Smooth muscle cell of the brain vasculature (primary cell): ENCODE data around the gene IFT25.
"Not testable (repeated sequence)": the region's sequence is repeated elsewhere in the genome, so short reads cannot be mapped to it uniquely, and the experiment has no call there.

Experiments used
- DNase-seq: peaks from one replicate; pipeline ENCODE4 v3.0.0-alpha.2; 2012; ENCODE audit warnings: low read depth, low spot score

Gene IFT25

DNA sequence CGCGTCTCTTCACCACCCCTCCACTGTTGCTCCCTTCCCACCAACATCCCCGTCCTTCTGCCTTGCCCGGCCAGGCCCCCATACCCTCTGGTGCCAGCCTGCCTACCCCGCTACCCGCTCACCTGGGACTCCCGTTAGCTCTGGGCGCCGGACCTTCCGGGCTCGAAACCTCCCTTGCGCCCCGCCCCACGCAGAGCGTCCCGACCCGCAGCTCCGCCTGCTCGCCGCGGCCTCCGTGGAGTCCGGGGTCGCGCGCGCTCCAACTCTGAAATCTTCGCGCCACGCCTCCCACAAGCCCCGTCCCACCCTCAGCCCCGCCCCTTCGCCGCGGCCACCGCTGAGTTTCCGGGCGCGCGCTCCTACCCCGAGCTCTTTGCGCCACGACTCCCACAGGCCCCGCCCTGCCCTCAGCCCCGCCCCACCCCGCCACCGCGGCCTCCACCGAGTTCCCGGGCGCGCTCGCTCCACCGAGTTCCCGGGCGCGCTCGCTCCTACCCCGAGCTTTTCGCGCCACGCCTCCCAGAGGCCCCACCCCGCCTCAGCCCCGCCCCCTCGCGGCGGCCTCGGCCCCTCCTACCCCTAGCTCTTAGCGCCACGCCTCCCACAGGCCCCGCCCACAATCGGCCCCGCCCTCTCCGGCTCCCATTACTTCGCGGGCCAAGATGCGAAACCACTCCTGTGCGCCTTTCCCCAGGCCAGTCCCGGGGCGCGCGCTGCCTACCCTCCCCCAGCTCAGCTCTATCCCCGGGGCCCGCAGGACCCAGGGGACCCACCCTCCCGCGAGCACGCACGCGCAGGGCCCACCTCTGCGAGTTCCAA lies at the start of gene IFT25:
TSS of gene IFT25 (minus strand) at position 267 of the 819 bp plus-strand sequence. CDS start 5,617 bp downstream, outside the sequence.
- DNase-seq = peak; percentile 93

GRCh38 chr1:53994516-53994915 lies 49.0 kb upstream of the IFT25 start:
- DNase-seq = not testable (repeated sequence)

GRCh38 chr1:53992085-53992874 lies 46.8 kb upstream of the IFT25 start:
- DNase-seq = no peak

DNA sequence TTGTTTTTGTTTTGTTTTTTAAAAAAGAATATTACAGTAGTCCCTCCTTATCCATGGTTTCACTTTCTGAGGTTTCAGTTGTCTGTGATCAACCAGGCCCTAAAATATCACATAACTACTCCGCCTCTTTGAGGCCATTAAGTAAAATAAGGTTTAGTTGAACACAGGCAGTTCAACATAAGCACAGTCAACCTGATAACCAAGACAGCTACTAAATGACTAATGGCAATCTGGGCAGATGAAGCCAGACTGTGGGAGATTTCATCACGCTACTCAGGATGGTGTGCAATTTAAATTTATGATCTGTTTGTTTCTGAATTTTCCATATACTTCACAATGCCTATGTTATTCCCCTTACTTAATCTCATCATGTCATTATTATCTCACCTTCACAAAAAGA lies 42.4 kb upstream of the IFT25 start:
- no peak for DNase-seq

DNA sequence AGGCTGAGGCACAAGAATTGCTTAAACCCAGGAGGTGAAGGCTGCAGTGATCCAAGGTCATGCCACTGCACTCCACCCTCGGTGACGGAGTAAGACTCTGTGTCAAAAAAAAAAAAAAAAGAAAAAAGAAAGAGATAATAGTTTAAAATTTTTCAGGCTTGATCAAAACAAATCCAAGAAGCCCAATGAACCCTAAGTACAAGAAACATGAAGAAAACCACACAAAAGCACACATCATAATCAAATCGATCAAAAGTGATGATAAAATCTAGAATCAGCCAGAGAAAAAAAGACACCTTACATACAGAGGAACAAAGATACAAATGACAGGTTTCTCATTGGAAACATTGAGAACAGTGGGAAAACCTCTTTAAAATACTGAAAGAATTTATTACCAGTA lies 41.0 kb upstream of the IFT25 start:
- no peak for DNase-seq

- DNase-seq = no peak
Measured at GRCh38 chr1:53984726-53985125, 39.2 kb upstream of the IFT25 start.

GRCh38 chr1:53982763-53983104 lies 37.2 kb upstream of the IFT25 start:
- DNase-seq = no peak

- DNase-seq = no peak
Measured at GRCh38 chr1:53982034-53982762, 36.7 kb upstream of the IFT25 start.

- DNase-seq = no peak
Measured at GRCh38 chr1:53981220-53981619, 35.7 kb upstream of the IFT25 start.

GRCh38 chr1:53979712-53980450 lies 34.4 kb upstream of the IFT25 start:
- no peak for DNase-seq

GRCh38 chr1:53975861-53976260 lies 30.4 kb upstream of the IFT25 start:
- DNase-seq = no peak

DNA sequence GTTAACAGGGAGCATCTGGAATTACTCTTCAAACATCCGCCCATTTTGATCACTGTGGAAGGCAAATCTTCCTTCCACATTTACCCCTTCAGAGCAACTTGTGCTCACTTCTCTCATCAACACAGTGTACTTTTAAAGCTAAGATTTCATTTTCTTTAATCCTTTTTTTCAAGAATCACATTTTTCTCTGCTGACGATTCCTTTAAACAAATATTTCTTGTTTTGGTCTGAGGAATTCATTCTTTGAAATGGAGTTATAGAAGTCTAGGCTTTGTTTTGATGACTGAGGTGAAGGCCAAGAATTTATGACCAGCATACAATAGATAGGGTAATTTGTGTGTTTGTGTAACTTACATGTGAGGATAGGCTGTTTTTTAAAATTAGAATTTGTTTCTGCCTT lies 26.2 kb upstream of the IFT25 start:
- peak; percentile 18 for DNase-seq

GRCh38 chr1:53969323-53969722 lies 23.8 kb upstream of the IFT25 start:
- not testable (repeated sequence) for DNase-seq

DNA sequence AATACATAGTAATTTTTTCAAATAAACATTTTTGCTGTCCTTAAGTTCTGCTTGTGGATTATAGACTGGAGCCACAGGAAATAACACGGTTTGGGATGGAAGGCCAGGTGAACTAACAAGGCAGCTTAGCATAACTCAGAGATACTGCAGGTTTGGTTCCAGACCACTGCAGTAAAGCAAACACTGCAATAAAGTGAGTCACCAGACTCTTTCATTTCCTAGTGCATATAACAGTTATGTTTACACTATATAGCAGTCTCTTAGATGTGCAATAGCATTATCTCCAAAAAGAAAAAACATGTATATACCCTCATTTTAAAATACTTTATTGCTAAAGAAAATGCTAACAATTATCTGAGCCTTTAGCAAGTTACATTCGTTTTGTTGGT lies 22.6 kb upstream of the IFT25 start:
- no peak for DNase-seq

- DNase-seq = no peak
Measured at GRCh38 chr1:53967409-53968124, 22.1 kb upstream of the IFT25 start.

DNA sequence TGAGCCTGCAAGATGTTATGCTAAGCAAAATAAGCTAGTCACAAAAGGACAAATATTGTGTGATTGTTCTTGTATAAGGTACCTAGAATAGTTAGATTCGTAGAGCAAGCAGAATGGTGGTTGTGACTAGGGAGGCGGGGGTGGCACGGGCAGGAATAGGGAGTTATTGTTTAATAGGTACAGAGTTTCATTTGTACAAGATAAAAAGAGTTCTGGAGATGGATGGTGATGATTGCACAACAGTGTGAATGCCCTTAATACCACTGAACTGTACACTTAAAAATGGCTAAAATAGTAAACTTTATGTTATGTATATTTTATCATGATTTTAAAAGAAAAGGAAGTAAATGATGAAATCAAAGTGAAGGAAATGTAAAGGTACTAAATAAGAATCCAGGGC lies 21.3 kb upstream of the IFT25 start:
- no peak for DNase-seq

- no peak for DNase-seq
Measured at GRCh38 chr1:53964109-53964508, 18.6 kb upstream of the IFT25 start.

DNA sequence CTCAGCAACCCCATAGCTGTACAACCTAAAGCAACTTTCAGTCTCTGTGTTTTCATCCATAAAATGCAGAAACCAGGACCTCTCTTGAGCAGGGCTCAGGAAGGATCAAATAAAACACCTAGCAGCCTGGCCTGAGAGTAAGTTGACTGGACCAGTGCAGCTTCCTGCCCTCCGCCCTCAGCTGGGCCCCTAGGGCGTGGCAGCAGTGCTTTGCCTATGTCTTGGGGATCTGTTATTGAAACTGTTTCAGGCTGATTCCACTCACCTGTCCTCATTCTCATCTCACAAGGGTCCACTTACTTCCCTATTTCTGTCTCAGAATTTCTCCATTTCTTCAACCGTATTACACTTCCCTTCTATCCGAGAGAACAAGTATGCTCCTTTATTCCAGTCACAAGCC lies 18.0 kb upstream of the IFT25 start:
- DNase-seq = no peak

DNA sequence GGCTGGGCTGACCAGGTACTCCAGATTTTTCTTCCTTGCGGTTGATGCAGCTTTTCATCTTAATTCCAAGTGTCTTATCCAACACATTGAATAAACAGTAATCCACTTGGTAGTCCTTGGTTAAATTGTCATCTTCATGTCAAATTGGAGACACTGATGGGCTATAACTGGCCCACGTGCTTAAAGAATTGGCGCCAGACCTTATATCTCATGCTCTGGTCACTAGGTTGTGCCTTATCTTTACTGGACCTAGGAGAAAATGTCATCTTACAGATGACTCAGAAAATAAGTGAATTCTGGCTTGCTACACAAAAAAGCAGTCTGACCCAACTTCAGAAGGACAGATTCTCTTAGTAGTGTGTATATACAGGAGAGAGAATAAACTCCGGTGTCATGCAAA lies 16.9 kb upstream of the IFT25 start:
- DNase-seq = no peak

GRCh38 chr1:53959664-53960250 lies 14.3 kb upstream of the IFT25 start:
- DNase-seq = no peak
